ENCODE results near the gene HIC2.
"Not testable (repeated sequence)": the region's sequence is repeated elsewhere in the genome, so short reads cannot be mapped to it uniquely, and the experiment has no call there.

HIC2 gene

DNA sequence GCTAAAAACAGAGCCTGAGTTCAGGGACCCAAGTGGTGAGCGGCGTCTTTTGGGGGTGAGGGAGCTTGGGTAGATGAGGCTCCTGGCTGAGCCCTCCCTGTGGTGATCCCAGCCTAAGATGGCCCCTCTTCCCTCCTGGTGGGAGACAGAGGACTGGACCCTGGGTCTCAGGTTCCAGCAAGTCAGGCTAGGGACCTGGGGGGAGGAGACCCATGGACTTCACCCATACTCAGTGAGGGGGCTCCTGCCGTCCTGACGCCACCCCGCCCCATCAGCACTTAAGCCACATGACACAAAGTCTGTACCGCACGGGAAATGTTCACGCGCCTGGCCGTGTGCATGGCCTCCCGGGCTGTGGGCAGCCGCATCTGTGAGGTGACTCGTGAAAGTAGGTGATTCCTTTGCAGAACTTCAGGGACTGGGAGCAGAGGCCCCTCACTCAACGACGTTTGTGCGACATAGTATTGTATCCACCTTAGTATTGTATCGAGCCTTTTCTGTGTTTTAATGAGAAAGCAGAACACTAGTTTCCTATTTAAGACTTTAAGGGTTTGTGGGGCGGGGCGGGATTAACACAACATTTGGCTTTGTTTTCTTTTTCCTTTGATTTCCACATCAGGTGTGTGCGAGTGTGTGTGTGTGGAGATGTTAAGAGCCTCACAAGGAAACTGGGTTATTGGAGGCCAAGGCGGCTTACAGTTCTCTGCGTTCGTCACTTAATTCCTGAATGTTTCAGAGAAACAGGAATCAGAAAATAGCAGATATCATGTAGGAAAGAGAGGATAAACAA lies 31.7 kb downstream of the HIC2 start:
- H3K4me3 ChIP-seq (ENCODE audit: low read depth, low read length): no peak overlapping the region
- TF ChIP-seq, protein P1, sequence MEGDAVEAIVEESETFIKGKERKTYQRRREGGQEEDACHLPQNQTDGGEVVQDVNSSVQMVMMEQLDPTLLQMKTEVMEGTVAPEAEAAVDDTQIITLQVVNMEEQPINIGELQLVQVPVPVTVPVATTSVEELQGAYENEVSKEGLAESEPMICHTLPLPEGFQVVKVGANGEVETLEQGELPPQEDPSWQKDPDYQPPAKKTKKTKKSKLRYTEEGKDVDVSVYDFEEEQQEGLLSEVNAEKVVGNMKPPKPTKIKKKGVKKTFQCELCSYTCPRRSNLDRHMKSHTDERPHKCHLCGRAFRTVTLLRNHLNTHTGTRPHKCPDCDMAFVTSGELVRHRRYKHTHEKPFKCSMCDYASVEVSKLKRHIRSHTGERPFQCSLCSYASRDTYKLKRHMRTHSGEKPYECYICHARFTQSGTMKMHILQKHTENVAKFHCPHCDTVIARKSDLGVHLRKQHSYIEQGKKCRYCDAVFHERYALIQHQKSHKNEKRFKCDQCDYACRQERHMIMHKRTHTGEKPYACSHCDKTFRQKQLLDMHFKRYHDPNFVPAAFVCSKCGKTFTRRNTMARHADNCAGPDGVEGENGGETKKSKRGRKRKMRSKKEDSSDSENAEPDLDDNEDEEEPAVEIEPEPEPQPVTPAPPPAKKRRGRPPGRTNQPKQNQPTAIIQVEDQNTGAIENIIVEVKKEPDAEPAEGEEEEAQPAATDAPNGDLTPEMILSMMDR (conservative IDR thresholded peaks at IDR 0.05; ENCODE audit: low read depth, low read length): no peak
- no peak for DNase-seq (ENCODE audit: low read depth)

DNA sequence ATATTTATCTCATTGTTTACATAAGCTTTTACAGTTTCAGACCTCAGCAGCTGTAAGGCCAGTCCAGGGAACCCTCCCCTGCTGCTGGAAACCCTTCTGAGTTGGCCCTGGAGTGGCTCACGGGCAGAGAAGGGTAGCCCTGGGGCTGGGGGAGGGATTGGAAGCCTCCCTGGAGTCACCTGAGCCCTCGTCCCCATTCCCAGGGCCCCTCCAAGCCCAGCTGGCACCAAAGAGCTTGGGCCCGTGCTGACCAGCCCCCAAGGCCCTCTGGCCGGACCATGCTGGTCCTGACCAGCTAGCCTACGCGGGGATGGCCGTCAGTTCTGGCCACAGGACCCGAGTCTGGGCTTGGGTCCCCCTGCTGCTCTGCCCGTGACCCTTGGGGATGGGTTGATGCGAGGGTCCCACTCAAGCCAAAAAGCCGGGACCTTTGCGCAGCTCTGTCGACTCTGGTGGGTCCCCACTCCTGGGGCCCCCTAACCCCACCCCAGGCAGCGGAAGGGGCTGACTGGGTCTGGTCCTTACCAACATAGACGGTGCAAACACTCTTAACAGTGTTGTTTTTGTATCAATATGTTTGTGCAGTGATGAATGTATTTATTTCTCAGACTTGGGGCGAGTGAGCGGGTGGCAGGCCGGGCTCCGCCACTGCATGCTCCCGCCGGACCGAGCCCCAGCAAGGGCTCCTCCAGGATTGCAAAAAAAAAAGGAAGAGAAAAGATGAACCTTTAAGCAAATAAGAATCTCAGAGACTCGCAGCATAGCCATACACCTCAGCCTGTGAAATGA lies 32.6 kb downstream of the HIC2 start:
- no peak overlapping the region for H3K4me3 ChIP-seq (ENCODE audit: low read depth, low read length)
- no peak for DNase-seq (ENCODE audit: low read depth)
- TF ChIP-seq, protein P1 (conservative IDR thresholded peaks at IDR 0.05; ENCODE audit: low read depth, low read length): no peak

DNA sequence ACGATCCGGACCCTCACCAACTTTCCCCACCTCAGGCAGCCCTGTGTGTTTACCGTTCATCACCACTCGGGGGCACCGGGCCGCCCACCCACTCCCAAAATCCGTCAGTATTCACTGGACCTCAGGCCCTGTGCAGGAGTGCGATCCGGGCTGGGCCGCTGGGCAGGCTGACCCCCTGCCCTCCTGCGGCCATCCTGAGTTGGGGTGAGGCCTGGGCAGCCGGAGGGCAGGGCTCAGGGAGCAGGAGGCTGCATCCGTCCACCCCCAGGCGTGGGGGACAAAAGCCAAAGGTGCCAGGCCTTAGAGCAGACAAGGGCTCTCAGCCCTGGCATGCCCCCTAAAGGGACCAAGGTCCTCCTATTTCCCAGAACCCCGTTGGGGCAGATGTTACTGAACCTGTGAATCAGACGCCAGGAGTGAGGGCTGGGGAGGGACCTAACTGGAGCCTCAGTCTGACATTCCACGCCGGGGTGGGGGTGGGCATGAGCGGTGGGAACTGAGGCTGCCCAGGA lies 33.2 kb downstream of the HIC2 start:
- TF ChIP-seq, protein P1 (conservative IDR thresholded peaks at IDR 0.05; ENCODE audit: low read depth, low read length): no peak
- no peak for DNase-seq (ENCODE audit: low read depth)
- no peak overlapping the region for H3K4me3 ChIP-seq (ENCODE audit: low read depth, low read length)

DNA sequence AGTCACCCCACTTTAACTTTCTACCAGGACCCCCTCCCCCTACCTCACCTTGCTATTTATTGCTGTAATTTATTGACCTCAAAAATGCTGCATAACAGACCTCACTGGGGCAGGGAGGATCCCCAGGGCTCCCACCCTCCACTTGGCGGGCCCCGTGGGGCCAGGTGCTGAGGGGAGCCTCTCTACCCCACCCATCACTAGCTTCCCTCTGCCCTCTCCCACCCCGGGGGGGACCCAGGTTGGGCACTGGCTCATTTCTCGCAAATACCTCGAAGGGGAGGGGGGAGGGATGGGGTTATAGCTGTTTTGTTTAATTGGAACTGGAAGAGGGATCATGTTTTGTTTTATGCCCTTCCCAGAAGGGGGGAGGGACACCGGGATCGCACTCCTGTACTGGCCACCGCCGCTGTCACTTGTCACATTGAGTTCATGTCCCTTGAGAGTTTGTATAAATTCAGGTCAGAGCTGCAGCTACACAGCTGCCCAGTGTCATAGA lies 33.7 kb downstream of the HIC2 start:
- TF ChIP-seq, protein P1 (conservative IDR thresholded peaks at IDR 0.05; ENCODE audit: low read depth, low read length): no peak
- no peak overlapping the region for H3K4me3 ChIP-seq (ENCODE audit: low read depth, low read length)
- DNase-seq (ENCODE audit: low read depth): no peak

DNA sequence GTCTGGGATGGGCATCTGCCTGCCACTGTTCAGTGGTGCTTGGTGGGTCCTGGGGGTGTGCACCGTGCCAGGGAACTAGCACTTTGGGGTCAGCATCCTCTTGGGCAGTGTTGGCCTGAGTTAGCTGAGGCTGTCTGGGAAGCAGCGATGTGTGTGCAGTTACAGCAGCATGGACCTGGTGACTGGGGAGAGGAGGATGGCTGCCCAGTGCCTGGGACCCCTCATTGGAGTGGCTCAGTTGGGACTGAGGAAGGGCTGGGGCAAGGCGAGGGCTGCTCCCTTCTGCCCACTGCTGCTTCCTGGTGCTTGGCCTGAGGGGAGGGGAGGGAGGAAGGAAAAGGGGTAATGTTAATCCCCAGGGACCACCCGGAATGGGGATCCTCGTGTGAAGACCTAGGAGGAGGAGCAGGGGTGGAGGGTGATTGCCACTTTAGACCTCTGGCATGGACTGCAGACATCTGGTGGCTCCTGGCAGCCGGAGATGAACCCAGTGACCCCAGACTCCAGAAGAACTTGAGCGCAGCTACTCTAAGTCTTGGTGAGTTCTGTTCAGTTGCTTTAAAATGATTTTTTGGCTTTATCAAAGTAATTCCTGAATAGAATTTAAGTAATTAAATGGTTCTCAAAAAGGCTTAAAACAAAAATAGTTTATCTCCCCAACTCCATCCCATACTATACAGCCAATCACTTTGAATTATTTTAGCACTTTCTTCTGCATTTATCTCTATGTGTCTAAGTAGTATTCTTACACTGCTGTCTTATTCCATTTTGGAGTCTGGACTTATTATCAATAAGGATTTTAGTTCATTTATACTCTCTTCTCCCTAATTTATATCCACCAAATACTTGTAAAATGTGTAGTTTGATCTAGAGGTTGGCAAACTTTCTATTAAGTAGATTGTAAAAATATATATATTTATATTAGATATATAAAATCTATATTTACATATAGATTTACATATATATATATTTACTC lies 34.7 kb downstream of the HIC2 start:
- no peak overlapping the region for H3K4me3 ChIP-seq (ENCODE audit: low read depth, low read length)
- TF ChIP-seq, protein P1 (conservative IDR thresholded peaks at IDR 0.05; ENCODE audit: low read depth, low read length): no peak
- no peak for DNase-seq (ENCODE audit: low read depth)

DNA sequence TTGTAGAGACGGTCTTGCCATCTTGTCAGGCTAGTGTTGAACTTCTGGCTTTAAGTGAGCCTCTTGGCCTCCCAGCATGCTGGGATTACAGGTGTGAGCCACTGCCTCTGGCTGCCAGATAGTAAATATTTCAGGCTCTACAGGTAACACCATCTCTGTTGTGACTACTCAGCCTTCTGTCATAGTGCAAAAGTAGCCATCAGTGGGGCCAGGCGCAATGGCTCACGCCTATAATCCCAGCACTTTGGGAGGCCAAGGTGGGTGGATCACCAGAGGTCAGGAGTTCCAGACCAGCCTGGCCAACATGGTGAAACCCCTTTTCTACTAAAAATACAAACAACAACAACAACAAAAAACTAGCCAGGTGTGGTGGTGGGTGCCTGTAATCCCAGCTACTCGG lies 35.5 kb downstream of the HIC2 start:
- H3K4me3 ChIP-seq (ENCODE audit: low read depth, low read length); DNase-seq (ENCODE audit: low read depth): not testable (repeated sequence)

DNA sequence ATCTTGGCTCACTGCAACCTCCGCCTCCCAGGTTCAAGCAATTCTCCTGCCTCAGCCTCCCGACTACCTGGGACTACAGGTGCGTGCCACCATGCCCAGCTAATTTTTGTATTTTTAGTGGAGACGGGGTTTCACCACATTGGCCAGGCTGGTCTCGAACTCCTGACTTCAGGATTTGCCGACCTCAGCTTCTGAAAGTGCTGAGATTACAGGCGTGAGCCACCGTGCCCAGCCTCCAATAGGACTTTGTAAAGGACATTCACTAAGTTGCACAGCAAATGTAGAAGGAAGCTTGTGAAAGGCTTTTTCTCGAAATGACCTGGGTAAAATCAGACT lies 37.8 kb downstream of the HIC2 start:
- not testable (repeated sequence) for DNase-seq (ENCODE audit: low read depth)

More for the DNA sequence above, 37.8 kb downstream of the HIC2 start:
- H3K4me3 ChIP-seq (ENCODE audit: low read depth, low read length): not testable (repeated sequence)
